HAP-1 (cell line): ENCODE results near the gene NHS.

Experiments used
- DNase-seq, 2 experiments: peaks; one replicate each; pipeline ENCODE4 v3.0.0-alpha.2; 2016 to 2020; ENCODE audit warnings: low spot score in 2 of 2
- H3K27me3 ChIP-seq: fragments of 250-450 bp; sonication (Bioruptor Pico); 2 replicates; pipeline ENCODE4 v1.5.1; 2020; ENCODE audit warnings: low read depth, mild to moderate bottlenecking, moderate library complexity
- H3K36me3 ChIP-seq: fragments of 250-450 bp; sonication (Bioruptor Pico); replicated peaks from 2 replicates; pipeline ENCODE4 v1.5.1; 2020; ENCODE audit warnings: mild to moderate bottlenecking
- H3K4me1 ChIP-seq: fragments of 250-450 bp; sonication (Bioruptor Pico); 2 replicates; pipeline ENCODE4 v1.5.1; 2020; ENCODE audit warnings: mild to moderate bottlenecking
- H3K4me3 ChIP-seq: fragments of 250-450 bp; sonication (Bioruptor Pico); 2 replicates; pipeline ENCODE4 v1.5.1; 2020; ENCODE audit warnings: mild to moderate bottlenecking, moderate library complexity
- H3K9me3 ChIP-seq: fragments of 250-450 bp; sonication (Bioruptor Pico); 2 replicates; pipeline ENCODE4 v1.5.1; 2020; ENCODE audit warnings: mild to moderate bottlenecking, moderate library complexity
- in situ Hi-C: fragments of 300-500 bp; cut with MboI; formaldehyde crosslinking; loops from 3 replicates; pipeline ENCODE4 v1.14.3; 2020; ENCODE audit warnings: low sequenced_read_pairs, inconsistent platforms, mixed read lengths

The NHS gene

GRCh38 chrX:17412692-17413091, 37.7 kb downstream of the NHS start:
- H3K9me3 ChIP-seq, result no peaks in the 10 kb centered on the region
- no peak overlapping the region for H3K4me3 ChIP-seq
- in situ Hi-C loops, result no loop called here
- peaks cover 7% of the 10 kb centered on the region for H3K27me3 ChIP-seq
- no peak for DNase-seq
- H3K36me3 ChIP-seq, result no peaks in the 10 kb centered on the region
- H3K4me1 ChIP-seq, result no peaks in the 10 kb centered on the region

- H3K4me3 ChIP-seq, result no peak overlapping the region
- no peaks in the 10 kb centered on the region for H3K36me3 ChIP-seq
- peaks cover 10% of the 10 kb centered on the region for H3K27me3 ChIP-seq
- DNase-seq, result no peak
- H3K4me1 ChIP-seq, result no peaks in the 10 kb centered on the region
- no peaks in the 10 kb centered on the region for H3K9me3 ChIP-seq
- in situ Hi-C loops, result no loop called here
Measured at GRCh38 chrX:17413228-17413627, 38.2 kb downstream of the NHS start.

GRCh38 chrX:17414027-17414658, 39.1 kb downstream of the NHS start:
- no peak for DNase-seq
- Histone ChIP-seq H3K4me3 (no peak overlapping the region), H3K9me3 (no peaks in the 10 kb centered on the region), H3K36me3 (no peaks in the 10 kb centered on the region), H3K4me1 (no peaks in the 10 kb centered on the region), H3K27me3 (peaks cover 11% of the 10 kb centered on the region)
- in situ Hi-C loops, result no loop called here

GRCh38 chrX:17414839-17415238, 39.8 kb downstream of the NHS start:
- peak in 1 of 2 experiments; percentile 10 for DNase-seq
- Histone ChIP-seq H3K27me3 (peaks cover 11% of the 10 kb centered on the region), H3K4me1 (no peaks in the 10 kb centered on the region), H3K9me3 (no peaks in the 10 kb centered on the region), H3K36me3 (no peaks in the 10 kb centered on the region), H3K4me3 (no peak overlapping the region)
- in situ Hi-C loops, result no loop called here

- in situ Hi-C loops, result no loop called here
- H3K36me3 ChIP-seq, result no peaks in the 10 kb centered on the region
- peaks cover 11% of the 10 kb centered on the region for H3K27me3 ChIP-seq
- no peak for DNase-seq
- H3K4me3 ChIP-seq, result no peak overlapping the region
- H3K4me1 ChIP-seq, result no peaks in the 10 kb centered on the region
- H3K9me3 ChIP-seq, result no peaks in the 10 kb centered on the region
Measured at GRCh38 chrX:17415242-17415810, 40.3 kb downstream of the NHS start.

GRCh38 chrX:17417372-17417771, 42.4 kb downstream of the NHS start:
- Histone ChIP-seq H3K36me3 (no peaks in the 10 kb centered on the region), H3K9me3 (no peaks in the 10 kb centered on the region), H3K4me3 (no peak overlapping the region), H3K4me1 (no peaks in the 10 kb centered on the region), H3K27me3 (peaks cover 12% of the 10 kb centered on the region)
- in situ Hi-C loops, result no loop called here
- no peak for DNase-seq

- no peaks in the 10 kb centered on the region for H3K36me3 ChIP-seq
- no peak for DNase-seq
- no peak overlapping the region for H3K4me3 ChIP-seq
- in situ Hi-C loops, result no loop called here
- H3K4me1 ChIP-seq, result no peaks in the 10 kb centered on the region
- 0 out of 2 replicates have a peak, but pooled peaks cover 3% of the 10 kb centered on the region for H3K27me3 ChIP-seq
- H3K9me3 ChIP-seq, result no peaks in the 10 kb centered on the region
Measured at GRCh38 chrX:17425136-17425535, 50.1 kb downstream of the NHS start.

- Histone ChIP-seq H3K36me3 (no peaks in the 10 kb centered on the region), H3K9me3 (no peaks in the 10 kb centered on the region), H3K27me3 (0 out of 2 replicates have a peak, but pooled peaks cover 3% of the 10 kb centered on the region), H3K4me1 (no peaks in the 10 kb centered on the region), H3K4me3 (no peak overlapping the region)
- in situ Hi-C loops, result no loop called here
- DNase-seq, result no peak
Measured at GRCh38 chrX:17425551-17425950, 50.6 kb downstream of the NHS start.

- H3K4me3 ChIP-seq, result no peak overlapping the region
- no peak for DNase-seq
- no peaks in the 10 kb centered on the region for H3K27me3 ChIP-seq
- H3K4me1 ChIP-seq, result no peaks in the 10 kb centered on the region
- no peaks in the 10 kb centered on the region for H3K9me3 ChIP-seq
- H3K36me3 ChIP-seq, result no peaks in the 10 kb centered on the region
- in situ Hi-C loops, result no loop called here
Measured at GRCh38 chrX:17431171-17431570, 56.2 kb downstream of the NHS start.

- Histone ChIP-seq H3K36me3 (no peaks in the 10 kb centered on the region), H3K4me3 (no peak overlapping the region), H3K9me3 (no peaks in the 10 kb centered on the region), H3K27me3 (no peaks in the 10 kb centered on the region), H3K4me1 (no peaks in the 10 kb centered on the region)
- DNase-seq, result no peak
- in situ Hi-C loops, result no loop called here
Measured at GRCh38 chrX:17432158-17432557, 57.2 kb downstream of the NHS start.

GRCh38 chrX:17433965-17434364, 59.0 kb downstream of the NHS start:
- Histone ChIP-seq H3K36me3 (no peaks in the 10 kb centered on the region), H3K4me1 (no peaks in the 10 kb centered on the region), H3K27me3 (no peaks in the 10 kb centered on the region), H3K4me3 (no peak overlapping the region), H3K9me3 (no peaks in the 10 kb centered on the region)
- in situ Hi-C loops, result no loop called here
- no peak for DNase-seq

- in situ Hi-C loops, result no loop called here
- DNase-seq, result no peak
- Histone ChIP-seq H3K9me3 (no peaks in the 10 kb centered on the region), H3K4me1 (no peaks in the 10 kb centered on the region), H3K27me3 (no peaks in the 10 kb centered on the region), H3K4me3 (no peak overlapping the region), H3K36me3 (no peaks in the 10 kb centered on the region)
Measured at GRCh38 chrX:17435476-17435875, 60.5 kb downstream of the NHS start.

- H3K4me1 ChIP-seq, result no peaks in the 10 kb centered on the region
- no peaks in the 10 kb centered on the region for H3K9me3 ChIP-seq
- no peaks in the 10 kb centered on the region for H3K27me3 ChIP-seq
- no peaks in the 10 kb centered on the region for H3K36me3 ChIP-seq
- no peak overlapping the region for H3K4me3 ChIP-seq
- in situ Hi-C loops, result no loop called here
- no peak for DNase-seq
Measured at GRCh38 chrX:17438221-17438620, 63.2 kb downstream of the NHS start.

GRCh38 chrX:17440258-17440657, 65.3 kb downstream of the NHS start:
- Histone ChIP-seq H3K36me3 (no peaks in the 10 kb centered on the region), H3K9me3 (no peaks in the 10 kb centered on the region)

GRCh38 chrX:17440836-17441235, 65.8 kb downstream of the NHS start:
- no peaks in the 10 kb centered on the region for H3K27me3 ChIP-seq

More at GRCh38 chrX:17440258-17440657, 65.3 kb downstream of the NHS start:
- in situ Hi-C loops, result no loop called here
- no peak for DNase-seq
- Histone ChIP-seq H3K4me3 (no peak overlapping the region), H3K27me3 (no peaks in the 10 kb centered on the region), H3K4me1 (no peaks in the 10 kb centered on the region)

More at GRCh38 chrX:17440836-17441235, 65.8 kb downstream of the NHS start:
- Histone ChIP-seq H3K36me3 (no peaks in the 10 kb centered on the region), H3K4me3 (no peak overlapping the region), H3K9me3 (no peaks in the 10 kb centered on the region), H3K4me1 (no peaks in the 10 kb centered on the region)
- in situ Hi-C loops, result no loop called here
- no peak for DNase-seq
